K562 (cell line): ENCODE measurements around the gene PPAN. TPM values are rescaled to one million over a fixed set of nuclear protein-coding genes. Genes with fewer than 3 reads are reported as not detected.

Experiments used
- CEBPB ChIP-seq: fragments of 450-650 bp; IDR thresholded peaks from 2 replicates; pipeline ENCODE4 v1.6.1; 2016; ENCODE audit warnings: missing genetic modification characterization, missing compliant biosample characterization
- HDAC3 ChIP-seq: fragments of 450-650 bp; IDR thresholded peaks from 2 replicates; pipeline ENCODE4 v1.6.1; 2018; ENCODE audit warnings: borderline replicate concordance, mild to moderate bottlenecking, moderate library complexity; ENCODE audit not compliant: partially characterized antibody
- IRF2 ChIP-seq: sonication (generic); formaldehyde crosslinking; IDR thresholded peaks from 2 replicates; pipeline ENCODE4 v1.8.1; 2022; ENCODE audit warnings: mild to moderate bottlenecking, missing genetic modification reagents
- MYNN ChIP-seq, 2 experiments: sonication (generic); formaldehyde crosslinking in 1 of 2; IDR thresholded peaks; 2 replicates each; pipeline versions ENCODE4 v1.5.0 to v1.6.1; 2016 to 2020; ENCODE audit warnings: antibody characterized with exemption in 1 of 2, missing genetic modification reagents in 1 of 2
- NELFE ChIP-seq: IDR thresholded peaks from 2 replicates; pipeline ENCODE4 v1.6.1; 2011; ENCODE audit warnings: mild to moderate bottlenecking; ENCODE audit not compliant: insufficient read depth, insufficient read length
- RREB1 ChIP-seq: fragments of 250-450 bp; sonication (Bioruptor Pico); IDR thresholded peaks from 2 replicates; pipeline ENCODE4 v1.4.0; 2020
- SREBF1 ChIP-seq: fragments of 150-350 bp; IDR thresholded peaks from 2 replicates; pipeline ENCODE4 v1.6.1; 2014; ENCODE audit warnings: antibody characterized with exemption, low read depth, low read length, borderline replicate concordance
- ZBTB40 ChIP-seq, 2 experiments: fragments of 450-650 bp in 1 of 2; sonication (generic) in 1 of 2; formaldehyde crosslinking in 1 of 2; IDR thresholded peaks; 2 replicates each; pipeline versions ENCODE4 v1.7.1 to v1.9.0; 2016 to 2022; ENCODE audit warnings: inconsistent platforms in 1 of 2, mild to moderate bottlenecking in 1 of 2, missing genetic modification reagents in 1 of 2
- ZNF764 ChIP-seq: fragments of 250-450 bp; sonication (Bioruptor Pico); IDR thresholded peaks from 2 replicates; pipeline ENCODE4 v1.4.0; 2020; ENCODE audit warnings: low read depth, mild to moderate bottlenecking, moderate library complexity
- polyA plus RNA-seq, 8 experiments: library from polyadenylated mRNA; depleted of rRNA in 4 of 8; stranded (reverse) in 5 of 8; unstranded in 3 of 8; fragments of >200 nt; fragmentation: Nextera tagmentation in 2 of 8; fragmentation: Illumina TruSeq in 1 of 8; extraction: Ambion mirVana in 2 of 8; extraction: Trizol in 1 of 8; gene quantifications; 2 replicates each; pipeline versions ENCODE4 v1.2.1 to v1.2.3, GENCODE V29; 2011 to 2014; ENCODE audit warnings: inconsistent platforms in 1 of 8, missing spikeins in 1 of 8
- total RNA-seq, 7 experiments: library from RNA; depleted of rRNA in 6 of 7; stranded (reverse); fragments of >200 nt in 6 of 7; fragmentation: Illumina TruSeq in 2 of 7; extraction: Trizol in 2 of 7; gene quantifications; 2 replicates each; pipeline versions ENCODE4 v1.2.1 to v1.2.3, GENCODE V29; 2011 to 2021; ENCODE audit warnings: low replicate concordance in 1 of 7

Gene PPAN
- total and polyA plus RNA-seq, 9 of the 15 experiments (the other 6 are each of a cell fraction or from before 2014, with no cell fraction given): 2.2 to 129 (median 59.1) TPM

DNA sequence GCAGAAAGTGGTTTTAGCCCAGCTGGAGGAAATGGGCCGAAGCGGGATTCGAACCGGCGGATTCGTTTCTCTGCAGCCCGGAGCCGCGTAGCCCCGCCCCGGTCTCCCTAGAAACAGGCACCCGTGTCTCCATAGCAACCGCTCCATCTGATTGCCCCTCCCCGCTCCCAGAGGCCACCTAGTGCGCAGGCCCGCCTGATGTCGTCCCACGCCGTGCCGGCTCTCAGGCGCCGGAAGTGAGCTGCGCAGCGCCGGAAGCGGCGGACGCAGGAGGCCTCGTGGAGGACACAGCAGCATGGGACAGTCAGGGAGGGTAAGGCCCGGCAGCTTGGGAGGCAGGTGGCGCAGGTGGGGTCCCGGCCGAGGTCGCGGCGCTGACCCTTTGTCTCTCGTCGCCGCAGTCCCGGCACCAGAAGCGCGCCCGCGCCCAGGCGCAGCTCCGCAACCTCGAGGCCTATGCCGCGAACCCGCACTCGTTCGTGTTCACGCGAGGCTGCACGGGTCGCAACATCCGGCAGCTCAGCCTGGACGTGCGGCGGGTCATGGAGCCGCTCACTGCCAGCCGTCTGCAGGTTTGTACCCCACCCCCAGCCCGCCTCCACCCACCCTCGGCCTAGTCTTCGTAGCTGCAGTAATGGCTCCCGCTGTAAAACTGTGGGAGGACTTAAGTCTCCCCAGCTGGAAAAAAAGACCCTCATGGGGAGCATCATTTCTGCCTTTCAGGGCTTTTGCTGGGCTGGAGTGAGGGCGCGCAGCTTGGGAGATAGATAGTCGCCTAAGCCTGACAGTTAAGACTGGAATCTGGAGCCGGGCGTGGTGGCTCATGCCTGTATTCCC, at the start of gene PPAN (continued):
- TF ChIP-seq ZBTB40 (IDR thresholded peaks at IDR 0.05): peak; percentile 98
- no peak for TF ChIP-seq ZBTB40 (CRISPR knock-in tag; IDR thresholded peaks at IDR 0.05)
- no peak for TF ChIP-seq IRF2 (CRISPR knock-in tag)
- TF ChIP-seq RREB1 (CRISPR knock-in tag): no peak
- no peak for TF ChIP-seq NELFE
- peak; percentile 99 for TF ChIP-seq MYNN (IDR thresholded peaks at IDR 0.05)
- TF ChIP-seq MYNN (CRISPR knock-in tag; IDR thresholded peaks at IDR 0.05): no peak
- no peak for TF ChIP-seq HDAC3
- peak; percentile 79; the same call in 1 of the 2 replicates for TF ChIP-seq SREBF1
- no peak for TF ChIP-seq CEBPB (tag)
- TF ChIP-seq ZNF764: no peak
